K562 (cell line): ENCODE data around the gene GAL3ST2. TPM values are rescaled to one million over a fixed set of nuclear protein-coding genes. Genes with fewer than 3 reads are reported as not detected.

ENCODE experiments used
- polyA plus RNA-seq, 8 experiments: library from polyadenylated mRNA; depleted of rRNA in 4 of 8; stranded (reverse) in 5 of 8; unstranded in 3 of 8; fragments of >200 nt; fragmentation: Nextera tagmentation in 2 of 8; fragmentation: Illumina TruSeq in 1 of 8; extraction: Ambion mirVana in 2 of 8; extraction: Trizol in 1 of 8; gene quantifications; 2 replicates each; pipeline versions ENCODE4 v1.2.1 to v1.2.3, GENCODE V29; 2011 to 2014; ENCODE audit warnings: inconsistent platforms in 1 of 8, missing spikeins in 1 of 8
- total RNA-seq, 7 experiments: library from RNA; depleted of rRNA in 6 of 7; stranded (reverse); fragments of >200 nt in 6 of 7; fragmentation: Illumina TruSeq in 2 of 7; extraction: Trizol in 2 of 7; gene quantifications; 2 replicates each; pipeline versions ENCODE4 v1.2.1 to v1.2.3, GENCODE V29; 2011 to 2021; ENCODE audit warnings: low replicate concordance in 1 of 7
- TF ChIP-seq, protein P1 (sequence below), 2 experiments: fragments of 450-650 bp in 1 of 2; sonication (generic) in 1 of 2; formaldehyde crosslinking in 1 of 2; IDR thresholded peaks; 2 replicates each; pipeline versions ENCODE4 v1.7.1 to v1.9.0; 2016 to 2022; ENCODE audit warnings: inconsistent platforms in 1 of 2, mild to moderate bottlenecking in 1 of 2, missing genetic modification reagents in 1 of 2
- TF ChIP-seq, protein P2 (sequence below): sonication (generic); formaldehyde crosslinking; IDR thresholded peaks from 2 replicates; pipeline ENCODE4 v1.9.0; 2022; ENCODE audit warnings: mild to moderate bottlenecking, missing genetic modification reagents

Gene GAL3ST2
- total and polyA plus RNA-seq, 9 of the 15 experiments (the other 6 are each of a cell fraction or from before 2014, with no cell fraction given), result 0.42 TPM; not detected in 8

DNA sequence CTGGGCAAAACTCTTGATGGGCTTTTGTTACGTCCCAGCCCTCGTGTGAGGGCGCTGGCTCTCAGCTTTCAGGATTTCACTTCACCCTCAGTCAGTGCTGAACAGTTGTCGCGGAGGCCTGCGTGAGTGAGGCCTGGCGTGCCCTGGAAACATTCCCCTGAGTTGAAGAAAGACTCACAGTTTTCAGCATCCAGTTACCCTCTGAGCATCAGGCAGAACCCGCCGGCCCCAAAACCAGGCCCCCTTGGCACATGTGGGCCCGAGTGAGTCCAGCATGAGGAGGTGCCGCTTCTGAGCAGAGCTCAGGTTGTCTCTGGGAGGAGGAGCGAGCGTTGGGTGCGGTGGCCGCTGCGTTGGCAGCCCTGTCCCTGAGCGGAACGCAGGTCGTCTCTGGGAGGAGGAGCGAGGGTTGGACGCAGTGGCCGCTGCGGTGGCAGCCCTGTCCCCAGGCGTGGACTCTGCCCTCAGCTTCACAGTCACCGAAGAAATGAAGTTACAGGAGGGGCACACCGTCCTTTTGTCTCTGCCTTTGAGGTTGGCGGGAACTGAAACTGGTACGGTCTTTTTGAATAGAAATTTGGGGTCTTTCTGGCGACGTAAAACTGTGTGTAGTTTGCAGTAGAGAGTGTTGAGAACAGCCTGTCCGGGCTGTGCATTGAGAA is 32.2 kb downstream of the GAL3ST2 start, which contains the start of gene NEU4 (continued):
- TF ChIP-seq, protein P1, sequence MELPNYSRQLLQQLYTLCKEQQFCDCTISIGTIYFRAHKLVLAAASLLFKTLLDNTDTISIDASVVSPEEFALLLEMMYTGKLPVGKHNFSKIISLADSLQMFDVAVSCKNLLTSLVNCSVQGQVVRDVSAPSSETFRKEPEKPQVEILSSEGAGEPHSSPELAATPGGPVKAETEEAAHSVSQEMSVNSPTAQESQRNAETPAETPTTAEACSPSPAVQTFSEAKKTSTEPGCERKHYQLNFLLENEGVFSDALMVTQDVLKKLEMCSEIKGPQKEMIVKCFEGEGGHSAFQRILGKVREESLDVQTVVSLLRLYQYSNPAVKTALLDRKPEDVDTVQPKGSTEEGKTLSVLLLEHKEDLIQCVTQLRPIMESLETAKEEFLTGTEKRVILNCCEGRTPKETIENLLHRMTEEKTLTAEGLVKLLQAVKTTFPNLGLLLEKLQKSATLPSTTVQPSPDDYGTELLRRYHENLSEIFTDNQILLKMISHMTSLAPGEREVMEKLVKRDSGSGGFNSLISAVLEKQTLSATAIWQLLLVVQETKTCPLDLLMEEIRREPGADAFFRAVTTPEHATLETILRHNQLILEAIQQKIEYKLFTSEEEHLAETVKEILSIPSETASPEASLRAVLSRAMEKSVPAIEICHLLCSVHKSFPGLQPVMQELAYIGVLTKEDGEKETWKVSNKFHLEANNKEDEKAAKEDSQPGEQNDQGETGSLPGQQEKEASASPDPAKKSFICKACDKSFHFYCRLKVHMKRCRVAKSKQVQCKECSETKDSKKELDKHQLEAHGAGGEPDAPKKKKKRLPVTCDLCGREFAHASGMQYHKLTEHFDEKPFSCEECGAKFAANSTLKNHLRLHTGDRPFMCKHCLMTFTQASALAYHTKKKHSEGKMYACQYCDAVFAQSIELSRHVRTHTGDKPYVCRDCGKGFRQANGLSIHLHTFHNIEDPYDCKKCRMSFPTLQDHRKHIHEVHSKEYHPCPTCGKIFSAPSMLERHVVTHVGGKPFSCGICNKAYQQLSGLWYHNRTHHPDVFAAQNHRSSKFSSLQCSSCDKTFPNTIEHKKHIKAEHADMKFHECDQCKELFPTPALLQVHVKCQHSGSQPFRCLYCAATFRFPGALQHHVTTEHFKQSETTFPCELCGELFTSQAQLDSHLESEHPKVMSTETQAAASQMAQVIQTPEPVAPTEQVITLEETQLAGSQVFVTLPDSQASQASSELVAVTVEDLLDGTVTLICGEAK (IDR thresholded peaks at IDR 0.05), result no peak
- TF ChIP-seq, protein P1 (CRISPR knock-in tag; IDR thresholded peaks at IDR 0.05), result no peak
- TF ChIP-seq, protein P2, sequence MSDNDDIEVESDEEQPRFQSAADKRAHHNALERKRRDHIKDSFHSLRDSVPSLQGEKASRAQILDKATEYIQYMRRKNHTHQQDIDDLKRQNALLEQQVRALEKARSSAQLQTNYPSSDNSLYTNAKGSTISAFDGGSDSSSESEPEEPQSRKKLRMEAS, result 0 out of 2 replicates have a peak, but pooled peaks have one; percentile 19
- TF ChIP-seq, all 486 proteins: peak for 4
